ENCODE results near the gene DMAC2. TPM values are rescaled to one million over a fixed set of nuclear protein-coding genes. Genes with fewer than 3 reads are reported as not detected.
"Not testable (repeated sequence)": the region's sequence is repeated elsewhere in the genome, so short reads cannot be mapped to it uniquely, and the experiment has no call there.

DMAC2 gene
- total RNA-seq, 2 donors from 2014 or later, result 59.0 to 67.6 TPM

GRCh38 chr19:41447732-41448332, 8.1 kb upstream of the DMAC2 start:
- ATAC-seq (peak in 1 of 2 donors; percentile 9), DNase-seq (no peak)
- intact Hi-C loops (cut with DNase I), result loop anchor here in 1 of 2 donors (2.0 to 10.0 kb wide), 3 partner anchors 87 to 243 kb away; no protein-coding TSS in a partner anchor

- intact Hi-C loops (cut with DNase I), result loop anchor here in 1 of 2 donors (10.0 kb wide), 2 partner anchors 89 to 241 kb away; no protein-coding TSS in a partner anchor
These were observed 5.9 kb upstream of the DMAC2 start for GRCh38 chr19:41445575-41445974.

GRCh38 chr19:41443813-41444455, 4.2 kb upstream of the DMAC2 start:
- ATAC-seq, result no peak
- DNase-seq, result no peak
- intact Hi-C loops (cut with DNase I), result loop anchor here in 1 of 2 donors (10.0 kb wide), 2 partner anchors 91 to 239 kb away; no protein-coding TSS in a partner anchor

More at GRCh38 chr19:41445575-41445974, 5.9 kb upstream of the DMAC2 start:
- no peak for DNase-seq
- no peak for ATAC-seq

GRCh38 chr19:41442473-41443355, 3.0 kb upstream of the DMAC2 start, which contains the start of gene ERICH4:
Gene ERICH4 (plus strand): TSS chr19:41443156. CDS start chr19:41443170, 14 bp downstream.
- no peak for DNase-seq
- ATAC-seq, result no peak
- intact Hi-C loops (cut with DNase I), result loop anchor here in 1 of 2 donors (10.0 kb wide), 2 partner anchors 92 to 238 kb away; no protein-coding TSS in a partner anchor

- no peak for DNase-seq
- intact Hi-C loops (cut with DNase I), result loop anchor here in 1 of 2 donors (10.0 kb wide), 2 partner anchors 93 to 237 kb away; no protein-coding TSS in a partner anchor
These were observed 1.7 kb upstream of the DMAC2 start for GRCh38 chr19:41441321-41441945.

GRCh38 chr19:41437944-41438574, 1.7 kb downstream of the DMAC2 start:
- intact Hi-C loops (cut with DNase I), result loop anchor here in 1 of 2 donors (5.0 to 10.0 kb wide), 2 partner anchors 41 to 113 kb away; partner anchors contain the start of genes BCKDHA and EXOSC5
- DNase-seq (no peak), ATAC-seq (no peak)

More at GRCh38 chr19:41441321-41441945, 1.7 kb upstream of the DMAC2 start:
- no peak for ATAC-seq

- intact Hi-C loops (cut with DNase I), result loop anchor here in 1 of 2 donors (5.0 to 10.0 kb wide), 2 partner anchors 39 to 112 kb away; partner anchors contain the start of genes BCKDHA and EXOSC5
- no peak for DNase-seq
- ATAC-seq, result no peak
These were observed 3.1 kb downstream of the DMAC2 start for GRCh38 chr19:41436674-41436951.

GRCh38 chr19:41435936-41436673, 3.6 kb downstream of the DMAC2 start:
- intact Hi-C loops (cut with DNase I), result loop anchor here in 1 of 2 donors (5.0 to 10.0 kb wide), 2 partner anchors 39 to 111 kb away; partner anchors contain the start of genes BCKDHA and EXOSC5
- no peak for DNase-seq
- ATAC-seq, result no peak

GRCh38 chr19:41435376-41435775, 4.3 kb downstream of the DMAC2 start:
- not testable (repeated sequence) for ATAC-seq, DNase-seq
- intact Hi-C loops (cut with DNase I), result loop anchor here in 1 of 2 donors (5.0 to 10.0 kb wide), 2 partner anchors 38 to 111 kb away; partner anchors contain the start of genes BCKDHA and EXOSC5

- no peak for ATAC-seq
- no peak for DNase-seq
- intact Hi-C loops (cut with DNase I), result loop anchor here in 1 of 2 donors (10.0 kb wide), 1 partner anchor 110 kb away; no protein-coding TSS in a partner anchor
These were observed 5.3 kb downstream of the DMAC2 start for GRCh38 chr19:41434450-41434849.

- ATAC-seq, result no peak
- intact Hi-C loops (cut with DNase I), result loop anchor here in 1 of 2 donors (10.0 kb wide), 1 partner anchor 108 kb away; no protein-coding TSS in a partner anchor
- no peak for DNase-seq
These were observed 6.5 kb downstream of the DMAC2 start for GRCh38 chr19:41433171-41433570.

- intact Hi-C loops (cut with DNase I), result loop anchor here in 1 of 2 donors (10.0 kb wide), 1 partner anchor 107 kb away; no protein-coding TSS in a partner anchor
- DNase-seq, result peak; percentile 63
- peak; percentile 68 to 71 for ATAC-seq
These were observed 8.0 kb downstream of the DMAC2 start for GRCh38 chr19:41431426-41432386.

- intact Hi-C loops (cut with DNase I), result loop anchor here in 1 of 2 donors (10.0 kb wide), 1 partner anchor 106 kb away; no protein-coding TSS in a partner anchor
These were observed 8.8 kb downstream of the DMAC2 start for GRCh38 chr19:41430922-41431321.

GRCh38 chr19:41428481-41428859, 11.2 kb downstream of the DMAC2 start:
- intact Hi-C loops (cut with DNase I), result no loop called here
- ATAC-seq, result no peak
- DNase-seq, result no peak

More at GRCh38 chr19:41430922-41431321, 8.8 kb downstream of the DMAC2 start:
- ATAC-seq (no peak), DNase-seq (no peak)

GRCh38 chr19:41427647-41428480, 11.8 kb downstream of the DMAC2 start:
- intact Hi-C loops (cut with DNase I), result no loop called here
- DNase-seq (no peak), ATAC-seq (peak; percentile 29 to 42)

All from left cardiac atrium (tissue), 4 donors.